GM23248 (cell line): Measurements from ENCODE around the gene NSD2. TPM values are rescaled to one million over a fixed set of nuclear protein-coding genes. Genes with fewer than 3 reads are reported as not detected.
"Not testable (repeated sequence)": the region's sequence is repeated elsewhere in the genome, so short reads cannot be mapped to it uniquely, and the experiment has no call there.

Source experiments
- DNase-seq: peaks from one replicate; pipeline ENCODE4 v3.0.0-alpha.2; 2015
- H2AFZ ChIP-seq: fragments of 200-600 bp; sonication (generic); 2 replicates; pipeline ENCODE4 v1.6.1; 2016; ENCODE audit warnings: antibody characterized with exemption
- H3F3A ChIP-seq: fragments of 200-600 bp; sonication (generic); 2 replicates; pipeline ENCODE4 v1.6.1; 2016; ENCODE audit warnings: mild to moderate bottlenecking, antibody characterized with exemption, mixed run types; ENCODE audit not compliant: insufficient read depth
- H3K27ac ChIP-seq: fragments of 200-600 bp; sonication (generic); 2 replicates; pipeline ENCODE4 v1.5.1; 2016; ENCODE audit warnings: mild to moderate bottlenecking
- H3K27me3 ChIP-seq: fragments of 200-600 bp; sonication (generic); replicated peaks from 2 replicates; pipeline ENCODE4 v1.6.1; 2016; ENCODE audit warnings: mild to moderate bottlenecking; ENCODE audit not compliant: insufficient read depth
- H3K36me3 ChIP-seq: fragments of 200-600 bp; sonication (generic); 2 replicates; pipeline ENCODE4 v1.6.1; 2016; ENCODE audit warnings: low read depth, mild to moderate bottlenecking
- H3K4me1 ChIP-seq: fragments of 200-600 bp; sonication (generic); 2 replicates; pipeline ENCODE4 v1.6.1; 2016; ENCODE audit warnings: mild to moderate bottlenecking; ENCODE audit not compliant: insufficient read depth
- H3K4me2 ChIP-seq: fragments of 200-600 bp; sonication (generic); one replicate; pipeline ENCODE4 v1.6.1; 2016; ENCODE audit warnings: mild to moderate bottlenecking; ENCODE audit not compliant: unreplicated experiment
- H3K4me3 ChIP-seq: fragments of 200-600 bp; sonication (generic); 2 replicates; pipeline ENCODE4 v1.5.1; 2016; ENCODE audit warnings: mild to moderate bottlenecking
- H3K79me2 ChIP-seq: fragments of 200-600 bp; sonication (generic); 2 replicates; pipeline ENCODE4 v1.6.1; 2016; ENCODE audit warnings: mild to moderate bottlenecking; ENCODE audit not compliant: insufficient read depth
- H3K9ac ChIP-seq: fragments of 200-600 bp; sonication (generic); 2 replicates; pipeline ENCODE4 v1.6.1; 2016; ENCODE audit warnings: mild to moderate bottlenecking
- H3K9me2 ChIP-seq: fragments of 200-600 bp; sonication (generic); 2 replicates; pipeline ENCODE4 v1.6.1; 2016; ENCODE audit warnings: mixed run types, mild to moderate bottlenecking, moderate library complexity; ENCODE audit not compliant: insufficient read depth
- H3K9me3 ChIP-seq: fragments of 200-600 bp; sonication (generic); one replicate; pipeline ENCODE4 v1.6.1; 2017; ENCODE audit warnings: low read depth
- H4K20me1 ChIP-seq: fragments of 200-600 bp; sonication (generic); 2 replicates; pipeline ENCODE4 v1.6.0; 2016; ENCODE audit not compliant: insufficient read depth
- EZH2 ChIP-seq: fragments of 200-600 bp; sonication (generic); IDR thresholded peaks from 2 replicates; pipeline ENCODE4 v1.6.1; 2018; ENCODE audit warnings: antibody characterized with exemption, mild to moderate bottlenecking; ENCODE audit not compliant: insufficient read depth, poor library complexity, severe bottlenecking
- EZH2phosphoT487 ChIP-seq: fragments of 200-600 bp; sonication (generic); IDR thresholded peaks from 2 replicates; pipeline ENCODE4 v1.6.1; 2018; ENCODE audit warnings: antibody characterized with exemption, moderate library complexity, mild to moderate bottlenecking, low read depth; ENCODE audit not compliant: insufficient read depth
- WGBS, 2 experiments: methylation state at CpG; one replicate each; pipeline ENCODE4 v1.1.6; 2015 to 2017; ENCODE audit warnings: low lambda C conversion rate in 2 of 2, low coverage in 1 of 2; ENCODE audit errors: missing lambda C conversion rate in 2 of 2; 5-methylcytosine and 5-hydroxymethylcytosine counted together
- in situ Hi-C: fragments of 300-500 bp; cut with MboI; formaldehyde crosslinking; loops from 2 replicates; pipeline ENCODE4 v1.15.0; 2020
- polyA plus RNA-seq: library from polyadenylated mRNA; unstranded; fragments of >200 nt; fragmentation: Nextera tagmentation; extraction: Ambion mirVana; gene quantifications from 2 replicates; pipeline ENCODE4 v1.2.1, GENCODE V29; 2016
- total RNA-seq: library from RNA; depleted of rRNA; stranded (reverse); fragments of >200 nt; shearing (Covaris generic); gene quantifications from 2 replicates; pipeline ENCODE4 v1.2.3, GENCODE V29; 2014

NSD2 gene
- total and polyA plus RNA-seq, 2 experiments from 2014 or later, result 20.1 to 32.4 TPM

DNA sequence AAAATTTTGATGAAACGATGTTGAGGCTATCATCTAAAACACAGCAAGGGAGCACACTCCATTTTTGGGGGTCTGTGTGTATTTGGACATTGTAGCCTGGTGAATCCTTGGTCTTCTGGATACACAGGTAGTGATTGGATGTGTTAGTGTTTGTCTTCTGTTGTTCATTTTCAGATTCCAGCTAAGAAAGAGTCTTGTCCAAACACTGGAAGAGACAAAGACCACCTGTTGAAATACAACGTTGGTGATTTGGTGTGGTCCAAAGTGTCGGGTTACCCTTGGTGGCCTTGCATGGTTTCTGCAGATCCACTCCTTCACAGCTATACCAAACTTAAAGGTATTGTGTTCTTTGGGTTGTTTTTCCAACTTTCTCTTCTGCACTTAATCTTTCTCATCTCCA is 32.8 kb downstream of the NSD2 start:
- Histone ChIP-seq H3F3A (peaks cover under 1% of the 10 kb centered on the region), H3K4me2 (no peak overlapping the region), H4K20me1 (peaks cover 5% of the 10 kb centered on the region; the same call in 1 of the 2 replicates), H3K4me1 (no peaks in the 10 kb centered on the region), H3K27ac (no peak overlapping the region), H3K27me3 (no peaks in the 10 kb centered on the region), H3K79me2 (peaks cover 100% of the 10 kb centered on the region), H3K4me3 (no peak overlapping the region), H3K9ac (no peak overlapping the region), H3K9me3 (no peaks in the 10 kb centered on the region), H3K36me3 (peaks cover 8% of the 10 kb centered on the region; the same call in 1 of the 2 replicates), H2AFZ (no peak overlapping the region), H3K9me2 (no peaks in the 10 kb centered on the region)
- in situ Hi-C loops, result no loop called here
- 71 to 76% methylated on average over 3 of the region's 3 CpGs for WGBS, 2 experiments
- no peak for DNase-seq
- TF ChIP-seq EZH2 (no peak), EZH2phosphoT487 (no peak)

DNA sequence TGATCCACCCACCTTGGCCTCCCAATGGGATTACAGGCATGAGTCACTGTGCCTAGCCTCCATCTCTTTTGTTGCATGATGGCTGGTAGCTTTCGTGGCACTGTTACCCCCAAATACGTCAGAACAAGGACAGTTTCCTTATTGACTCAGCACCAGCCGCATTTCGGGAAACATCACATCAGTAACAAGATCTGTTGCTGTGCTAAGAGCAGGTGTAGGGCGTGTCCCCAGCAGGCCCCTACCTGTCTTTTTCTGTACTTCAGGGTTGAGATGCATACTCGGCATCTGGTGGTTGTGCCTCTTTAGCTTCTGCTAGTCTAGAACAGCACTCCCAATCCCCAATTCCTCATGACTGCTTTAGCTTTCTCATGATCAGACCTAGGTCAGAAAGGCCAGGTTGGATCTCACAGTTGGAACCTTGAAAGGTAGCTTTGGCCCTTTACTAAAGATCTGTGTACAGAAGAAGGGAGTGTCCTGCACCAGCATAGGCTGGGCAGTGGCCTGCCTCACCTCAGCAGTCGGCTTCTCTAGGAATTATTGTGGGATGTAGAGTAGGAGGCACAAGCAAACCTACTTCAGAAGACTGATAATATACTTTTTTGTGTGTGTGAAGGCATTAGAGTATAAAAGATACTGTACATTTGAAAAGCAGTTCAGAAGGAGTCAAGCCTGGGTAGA is 36.8 kb downstream of the NSD2 start:
- Histone ChIP-seq H3K9ac (no peak overlapping the region), H2AFZ (no peak overlapping the region), H3K27ac (no peak overlapping the region), H3F3A (0 out of 2 replicates have a peak, but pooled peaks cover 7% of the 10 kb centered on the region), H3K36me3 (peaks cover 8% of the 10 kb centered on the region; the same call in 1 of the 2 replicates), H3K4me1 (no peaks in the 10 kb centered on the region), H3K4me2 (no peak overlapping the region), H3K9me2 (no peaks in the 10 kb centered on the region), H4K20me1 (no peaks in the 10 kb centered on the region), H3K27me3 (no peaks in the 10 kb centered on the region), H3K79me2 (peaks cover 98% of the 10 kb centered on the region), H3K4me3 (no peak overlapping the region), H3K9me3 (no peaks in the 10 kb centered on the region)
- no peak for TF ChIP-seq EZH2
- no peak for TF ChIP-seq EZH2phosphoT487
- DNase-seq, result no peak
- in situ Hi-C loops, result no loop called here
- WGBS, 2 experiments, result 86 to 96% methylated on average over 7 of the region's 7 CpGs

GRCh38 chr4:1909696-1910095 is 38.5 kb downstream of the NSD2 start:
- H3K27me3 ChIP-seq, H3K4me1 ChIP-seq, H3K27ac ChIP-seq, in situ Hi-C loops, H3K9me2 ChIP-seq, H3K9me3 ChIP-seq, H2AFZ ChIP-seq, H3F3A ChIP-seq, DNase-seq, H3K36me3 ChIP-seq, H3K9ac ChIP-seq, H3K4me3 ChIP-seq, H4K20me1 ChIP-seq, H3K4me2 ChIP-seq: not testable (repeated sequence)
- peaks cover 96% of the 10 kb centered on the region for H3K79me2 ChIP-seq
- 90 to 92% methylated on average over 11 of the region's 11 CpGs for WGBS, 2 experiments

DNA sequence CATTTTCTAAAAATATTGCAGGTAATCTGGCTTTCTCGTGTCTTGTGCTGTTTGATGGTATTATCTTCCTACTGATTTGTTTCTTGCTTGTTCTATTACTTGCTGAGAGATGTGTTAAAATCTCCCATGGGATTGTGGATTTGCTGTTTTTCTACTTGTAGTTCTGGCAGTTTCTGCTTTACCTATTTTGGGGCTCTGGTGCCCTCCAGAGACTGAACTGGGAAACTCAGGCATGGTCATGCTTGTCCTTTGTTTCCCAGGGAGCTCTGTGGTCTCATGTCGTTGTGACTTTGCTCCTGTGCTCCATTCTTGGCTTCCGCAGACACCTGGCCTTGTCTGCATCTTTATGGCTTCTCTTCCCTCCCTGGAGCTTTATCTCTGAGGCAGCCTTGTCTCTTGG is 39.5 kb downstream of the NSD2 start:
- Histone ChIP-seq H3K9me3 (no peaks in the 10 kb centered on the region), H2AFZ (no peak overlapping the region), H3K4me3 (no peak overlapping the region), H3K4me1 (no peaks in the 10 kb centered on the region), H3K79me2 (peaks cover 96% of the 10 kb centered on the region), H3K9ac (no peak overlapping the region), H3K9me2 (no peaks in the 10 kb centered on the region), H3K36me3 (no peaks in the 10 kb centered on the region), H3K27me3 (no peaks in the 10 kb centered on the region), H3F3A (0 out of 2 replicates have a peak, but pooled peaks cover 7% of the 10 kb centered on the region), H3K27ac (no peak overlapping the region), H4K20me1 (no peaks in the 10 kb centered on the region), H3K4me2 (no peak overlapping the region)
- peak; percentile 72 for DNase-seq
- in situ Hi-C loops, result no loop called here
- TF ChIP-seq EZH2phosphoT487 (no peak), EZH2 (no peak)
- WGBS, 2 experiments, result 87 to 95% methylated on average over 3 of the region's 3 CpGs

DNA sequence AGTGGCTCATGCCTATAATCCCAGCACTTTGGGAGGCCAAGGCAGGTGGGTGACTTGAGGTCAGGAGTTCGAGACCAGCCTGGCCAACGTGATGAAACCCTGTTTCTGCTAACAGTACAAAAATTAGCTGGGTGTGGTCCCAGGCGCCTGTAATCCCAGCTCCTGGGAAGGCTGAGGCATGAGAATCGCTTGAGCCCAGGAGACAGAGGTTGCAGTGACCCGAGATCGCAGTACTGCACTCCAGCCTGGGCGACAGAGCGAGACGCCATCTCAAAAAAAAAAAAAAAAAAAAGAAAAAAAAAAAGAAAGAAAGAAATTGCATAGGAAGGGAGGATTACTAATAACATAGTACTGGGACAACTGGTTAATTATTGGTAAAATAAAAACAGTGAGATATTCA is 40.1 kb downstream of the NSD2 start:
- in situ Hi-C loops, H3K9me2 ChIP-seq, H2AFZ ChIP-seq, H3F3A ChIP-seq, H4K20me1 ChIP-seq, H3K27ac ChIP-seq, H3K4me1 ChIP-seq, DNase-seq, H3K36me3 ChIP-seq, H3K9me3 ChIP-seq, H3K4me3 ChIP-seq, H3K4me2 ChIP-seq, H3K9ac ChIP-seq, H3K27me3 ChIP-seq: not testable (repeated sequence)
- H3K79me2 ChIP-seq, result peaks cover 96% of the 10 kb centered on the region
- WGBS, 2 experiments, result 93 to 96% methylated on average over 8 to 9 of the region's 9 CpGs
